IPS-20b (cell line): ENCODE data around the gene ADGRV1.

Experiments
- H3K27ac ChIP-seq: one replicate; pipeline ENCODE4 v1.5.1; 2013; ENCODE audit warnings: low read length
- H3K27me3 ChIP-seq: 2 replicates; pipeline ENCODE4 v1.6.1; 2013; ENCODE audit warnings: mild to moderate bottlenecking, low read length, inconsistent platforms; ENCODE audit not compliant: insufficient read depth
- H3K36me3 ChIP-seq: 2 replicates; pipeline ENCODE4 v1.6.1; 2013; ENCODE audit warnings: low read depth, mild to moderate bottlenecking, inconsistent platforms, low read length, moderate library complexity; ENCODE audit not compliant: insufficient read depth
- H3K4me1 ChIP-seq: 2 replicates; pipeline ENCODE4 v1.6.1; 2013; ENCODE audit warnings: mild to moderate bottlenecking, control low read depth, inconsistent platforms, low read length, moderate library complexity; ENCODE audit not compliant: insufficient read depth
- H3K4me3 ChIP-seq: 2 replicates; pipeline ENCODE4 v1.5.1; 2013; ENCODE audit warnings: mild to moderate bottlenecking, low read length, inconsistent platforms
- H3K9ac ChIP-seq: 2 replicates; pipeline ENCODE4 v1.6.1; 2013; ENCODE audit warnings: low read depth, mild to moderate bottlenecking, inconsistent platforms, low read length, moderate library complexity
- H3K9me3 ChIP-seq: 2 replicates; pipeline ENCODE4 v1.6.1; 2013; ENCODE audit warnings: mild to moderate bottlenecking, low read depth, low read length, inconsistent platforms; ENCODE audit not compliant: insufficient read depth

The ADGRV1 gene

DNA sequence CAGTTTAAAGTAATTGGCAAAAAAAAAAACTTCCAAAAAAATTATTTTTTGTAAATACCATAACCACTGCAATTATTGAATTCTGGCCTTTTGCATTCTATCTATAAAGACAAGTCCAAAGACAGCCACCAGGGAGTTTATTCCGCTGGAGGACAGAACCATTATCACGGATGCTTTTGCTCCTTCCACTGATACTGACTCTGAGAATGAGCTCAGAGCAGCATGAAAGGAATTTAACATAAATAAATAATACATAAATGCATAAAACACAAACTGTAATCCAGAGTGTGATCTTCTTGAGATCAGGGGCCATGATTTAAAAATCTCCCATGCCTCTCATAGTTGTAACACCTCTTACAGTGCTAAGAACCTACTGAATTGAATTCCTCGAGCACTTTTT is 559.8 kb downstream of the ADGRV1 start:
- Histone ChIP-seq H3K27me3 (no peaks in the 10 kb centered on the region), H3K9ac (no peak overlapping the region), H3K4me1 (no peaks in the 10 kb centered on the region), H3K36me3 (0 out of 2 replicates have a peak, but pooled peaks cover 6% of the 10 kb centered on the region), H3K9me3 (no peaks in the 10 kb centered on the region), H3K27ac (no peak overlapping the region), H3K4me3 (no peak overlapping the region)

DNA sequence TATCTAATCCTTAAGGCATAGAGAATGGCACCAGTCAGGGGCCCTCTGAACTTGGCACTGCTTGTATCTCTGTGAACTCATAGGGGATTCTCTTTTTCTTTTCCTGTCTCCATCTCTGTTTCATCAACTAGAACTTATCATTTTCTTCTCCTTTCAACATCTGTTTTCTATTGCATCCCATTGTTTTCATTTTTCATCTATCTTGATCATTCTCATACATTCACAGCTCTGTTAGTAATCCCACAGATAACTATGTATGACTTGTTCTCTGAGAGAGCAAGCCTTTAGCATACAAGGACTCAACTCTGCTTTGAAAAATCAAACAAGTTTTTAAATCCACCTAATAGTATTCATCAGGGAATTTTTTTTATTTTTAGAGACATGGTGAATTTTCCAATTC is 560.2 kb downstream of the ADGRV1 start:
- Histone ChIP-seq H3K27ac (no peak overlapping the region), H3K9ac (no peak overlapping the region), H3K4me3 (no peak overlapping the region), H3K9me3 (no peaks in the 10 kb centered on the region), H3K4me1 (no peaks in the 10 kb centered on the region), H3K27me3 (no peaks in the 10 kb centered on the region), H3K36me3 (0 out of 2 replicates have a peak, but pooled peaks cover 6% of the 10 kb centered on the region)

DNA sequence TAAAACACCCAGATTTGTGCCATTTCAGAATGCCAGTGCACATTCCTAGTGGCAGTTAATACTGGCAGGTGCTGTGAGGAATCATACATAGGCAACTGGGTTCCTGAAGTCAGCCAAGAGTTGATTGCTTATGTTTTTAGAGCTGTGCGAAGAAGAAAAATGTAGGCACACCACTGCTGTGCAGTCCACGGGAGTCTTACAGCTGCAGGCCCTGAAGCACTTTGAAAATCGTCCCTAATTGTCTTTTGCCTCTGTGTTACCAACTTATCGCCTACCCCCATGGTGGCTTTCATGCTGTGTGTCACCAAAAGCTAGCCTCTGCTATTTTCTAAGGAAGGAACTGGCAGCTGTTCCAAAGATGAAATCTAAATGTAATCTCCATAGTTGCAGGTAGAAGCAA is 560.6 kb downstream of the ADGRV1 start:
- no peak overlapping the region for H3K27ac ChIP-seq
- no peak overlapping the region for H3K4me3 ChIP-seq
- no peaks in the 10 kb centered on the region for H3K4me1 ChIP-seq
- H3K27me3 ChIP-seq, result no peaks in the 10 kb centered on the region
- H3K9ac ChIP-seq, result no peak overlapping the region
- no peaks in the 10 kb centered on the region for H3K9me3 ChIP-seq
- 0 out of 2 replicates have a peak, but pooled peaks cover 6% of the 10 kb centered on the region for H3K36me3 ChIP-seq

DNA sequence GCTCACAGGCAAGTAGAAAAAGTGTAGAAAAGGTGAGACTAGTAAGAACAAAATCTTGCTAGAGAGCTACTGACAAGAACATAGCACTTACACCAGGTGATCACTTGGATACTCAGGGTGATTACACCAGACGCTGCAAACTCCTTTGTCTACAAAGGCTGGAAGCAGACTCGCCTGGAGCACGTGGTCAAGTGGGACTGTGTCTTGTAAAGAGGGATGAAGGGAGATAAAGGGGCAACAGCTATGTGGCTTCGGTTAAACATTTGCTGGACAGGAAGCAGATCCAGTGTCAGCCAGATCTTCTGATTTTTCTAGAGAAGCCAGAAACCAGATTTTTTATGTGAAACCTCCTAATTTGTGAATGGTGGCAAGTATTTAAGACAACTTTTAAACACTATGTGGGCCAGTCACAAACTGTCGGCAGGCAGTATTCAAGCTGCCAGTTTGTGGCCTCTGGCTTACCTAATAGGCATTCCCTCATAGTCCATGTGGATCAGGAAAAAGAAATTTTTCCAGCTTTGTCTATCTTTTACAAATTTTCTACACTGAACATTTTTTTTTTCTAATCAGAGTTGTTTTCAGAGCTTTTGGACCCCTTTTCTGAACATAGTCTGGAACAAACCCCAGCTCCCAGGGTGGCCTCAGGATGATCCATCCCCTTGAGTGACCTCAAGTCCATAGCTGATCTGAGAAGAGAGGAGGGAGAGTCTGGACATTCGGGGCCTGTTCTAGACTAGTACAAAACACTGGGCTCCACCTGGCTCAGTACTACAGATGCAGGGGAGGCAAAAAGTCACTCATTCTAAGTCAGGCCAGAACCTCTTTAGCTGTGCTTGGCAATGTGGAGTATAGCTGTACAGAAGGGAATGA is 561.6 kb downstream of the ADGRV1 start:
- no peak overlapping the region for H3K9ac ChIP-seq
- H3K27me3 ChIP-seq, result no peaks in the 10 kb centered on the region
- 0 out of 2 replicates have a peak, but pooled peaks cover 6% of the 10 kb centered on the region for H3K36me3 ChIP-seq
- no peak overlapping the region for H3K27ac ChIP-seq
- H3K9me3 ChIP-seq, result no peaks in the 10 kb centered on the region
- H3K4me1 ChIP-seq, result no peaks in the 10 kb centered on the region
- no peak overlapping the region for H3K4me3 ChIP-seq

DNA sequence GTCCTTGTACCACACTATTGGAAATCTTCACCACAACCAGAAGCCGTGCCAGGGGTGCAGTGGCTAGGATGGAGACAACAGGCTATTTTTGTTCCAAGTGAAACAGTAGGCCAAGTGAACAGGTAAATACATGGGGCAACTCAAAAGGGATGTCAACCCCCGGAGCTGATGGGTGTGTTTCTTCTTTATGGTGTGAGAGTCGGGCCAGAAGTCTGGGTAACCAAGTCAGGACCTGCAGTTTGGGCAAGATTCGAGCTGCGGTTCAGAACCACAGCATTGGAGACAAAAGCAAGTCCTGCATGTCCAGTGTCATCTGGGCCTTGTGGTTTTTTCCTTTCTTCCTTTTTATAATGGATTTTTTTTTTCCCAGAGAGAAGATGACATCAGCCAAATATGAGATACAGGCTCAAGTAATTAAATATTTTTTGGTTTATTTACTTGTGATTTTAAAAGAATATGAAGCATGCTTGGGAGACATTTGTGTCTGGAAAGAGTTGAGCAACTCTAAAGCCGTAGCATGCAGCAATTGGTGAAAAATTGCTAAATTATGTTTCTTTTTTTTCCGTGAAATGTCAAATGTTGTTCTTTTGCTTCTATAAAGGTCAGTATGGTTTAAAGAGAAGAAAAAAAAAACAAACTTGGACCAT is 562.9 kb downstream of the ADGRV1 start:
- no peak overlapping the region for H3K9ac ChIP-seq
- 0 out of 2 replicates have a peak, but pooled peaks cover 6% of the 10 kb centered on the region for H3K36me3 ChIP-seq
- no peak overlapping the region for H3K27ac ChIP-seq
- H3K27me3 ChIP-seq, result no peaks in the 10 kb centered on the region
- no peaks in the 10 kb centered on the region for H3K4me1 ChIP-seq
- no peaks in the 10 kb centered on the region for H3K9me3 ChIP-seq
- no peak overlapping the region for H3K4me3 ChIP-seq

DNA sequence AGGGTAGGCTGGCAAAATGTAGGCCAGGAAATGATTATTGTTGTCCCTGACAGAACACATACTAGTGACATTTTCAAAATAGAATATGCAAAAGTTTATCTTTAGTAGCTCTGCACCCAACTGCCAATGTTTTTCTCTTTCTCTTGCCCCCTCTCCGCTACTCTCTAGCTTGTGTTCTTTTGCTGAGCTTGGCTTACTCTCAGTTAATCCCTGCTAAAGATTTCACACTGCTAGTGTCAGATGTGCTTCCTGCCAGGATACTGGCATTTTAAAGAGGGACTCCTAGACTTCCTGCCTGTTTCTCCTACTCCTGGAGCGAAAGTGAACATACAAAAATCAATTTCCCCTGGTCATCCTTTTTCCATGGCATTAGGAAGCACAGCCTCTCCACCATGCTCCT is 564.1 kb downstream of the ADGRV1 start:
- Histone ChIP-seq H3K4me3 (no peak overlapping the region), H3K9me3 (no peaks in the 10 kb centered on the region), H3K36me3 (0 out of 2 replicates have a peak, but pooled peaks cover 6% of the 10 kb centered on the region), H3K27me3 (no peaks in the 10 kb centered on the region), H3K4me1 (no peaks in the 10 kb centered on the region), H3K9ac (no peak overlapping the region), H3K27ac (no peak overlapping the region)

DNA sequence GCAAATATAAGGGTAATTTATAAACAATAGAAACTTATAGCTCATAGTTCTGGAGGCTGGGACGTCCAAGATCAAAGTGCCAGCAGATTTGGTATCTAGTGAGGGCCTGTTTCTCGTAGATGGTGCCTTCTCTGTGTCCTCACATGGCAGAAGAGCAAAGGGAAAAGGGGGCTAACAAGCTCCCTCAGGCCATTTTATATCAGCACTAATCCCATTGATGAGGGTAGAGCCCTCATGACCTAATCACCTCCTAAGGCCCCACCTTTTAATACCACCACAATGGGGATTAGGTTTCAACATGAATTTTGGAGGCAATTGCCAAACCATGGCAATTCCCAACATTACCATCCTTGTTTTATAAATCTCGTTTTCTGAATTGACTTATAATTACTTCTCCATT is 564.7 kb downstream of the ADGRV1 start:
- no peaks in the 10 kb centered on the region for H3K9me3 ChIP-seq
- 0 out of 2 replicates have a peak, but pooled peaks cover 6% of the 10 kb centered on the region for H3K36me3 ChIP-seq
- H3K27ac ChIP-seq, result no peak overlapping the region
- no peaks in the 10 kb centered on the region for H3K27me3 ChIP-seq
- no peak overlapping the region for H3K9ac ChIP-seq
- no peak overlapping the region for H3K4me3 ChIP-seq
- H3K4me1 ChIP-seq, result no peaks in the 10 kb centered on the region

DNA sequence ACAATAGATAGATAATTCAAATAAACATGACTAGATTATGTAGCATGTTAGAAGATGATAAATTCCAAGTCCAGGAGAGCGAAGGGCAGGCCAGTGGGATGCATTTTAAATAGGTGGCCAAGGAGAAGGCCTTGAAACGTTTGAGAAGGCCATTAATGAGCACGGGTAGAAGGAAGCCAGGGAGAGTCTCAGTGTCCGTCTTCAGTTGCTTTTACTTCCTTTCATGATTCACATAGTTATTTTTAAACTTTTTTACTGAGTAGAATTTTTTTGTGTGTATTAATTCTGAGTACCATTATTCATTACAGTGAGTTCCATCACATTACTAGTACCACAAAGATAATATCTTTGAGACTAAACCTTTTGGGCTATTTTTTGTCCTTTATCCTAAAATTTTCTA is 565.3 kb downstream of the ADGRV1 start:
- no peak overlapping the region for H3K9ac ChIP-seq
- no peaks in the 10 kb centered on the region for H3K27me3 ChIP-seq
- H3K36me3 ChIP-seq, result 0 out of 2 replicates have a peak, but pooled peaks cover 6% of the 10 kb centered on the region
- no peaks in the 10 kb centered on the region for H3K9me3 ChIP-seq
- H3K4me1 ChIP-seq, result no peaks in the 10 kb centered on the region
- no peak overlapping the region for H3K4me3 ChIP-seq
- H3K27ac ChIP-seq, result no peak overlapping the region

DNA sequence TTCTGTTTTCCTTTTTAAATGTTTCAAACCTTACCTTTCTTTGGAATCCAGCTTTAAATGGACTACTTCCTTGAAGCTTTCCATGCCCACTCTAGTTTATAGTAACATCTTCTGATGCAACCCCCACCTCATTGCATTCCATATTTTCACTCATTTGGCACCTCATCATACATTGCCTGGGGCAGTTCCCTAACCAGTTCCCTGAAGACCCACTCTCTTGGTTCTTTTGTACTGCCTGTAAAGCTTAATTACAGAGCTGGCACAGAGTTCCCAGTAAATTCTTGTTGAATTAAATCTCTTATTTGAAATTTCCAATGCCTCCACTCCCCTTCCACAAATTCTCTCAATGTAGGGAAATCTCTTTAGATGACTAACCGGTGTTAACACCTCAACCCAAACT is 567.3 kb downstream of the ADGRV1 start:
- Histone ChIP-seq H3K9me3 (no peaks in the 10 kb centered on the region), H3K36me3 (no peaks in the 10 kb centered on the region), H3K27me3 (no peaks in the 10 kb centered on the region), H3K27ac (no peak overlapping the region), H3K4me1 (no peaks in the 10 kb centered on the region), H3K4me3 (no peak overlapping the region), H3K9ac (no peak overlapping the region)

DNA sequence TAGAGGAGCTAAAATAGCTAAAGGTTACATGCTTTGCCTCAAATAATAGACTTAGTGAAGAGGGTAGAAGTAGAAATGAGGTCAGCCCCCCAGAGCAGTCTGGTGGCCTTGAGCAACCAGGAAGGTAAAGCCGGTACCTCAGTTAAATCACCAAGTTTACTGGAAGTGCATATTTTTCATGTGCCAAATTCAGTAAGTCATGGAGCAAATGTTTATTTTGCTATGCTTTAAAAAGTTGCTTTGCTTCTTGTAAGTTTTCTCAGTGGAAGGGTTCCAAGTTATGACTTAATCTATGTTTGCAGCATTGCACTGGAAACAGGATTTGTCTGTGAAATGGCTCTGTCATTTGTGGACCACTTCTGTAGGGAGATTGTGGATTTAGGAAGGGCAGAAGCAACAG is 567.9 kb downstream of the ADGRV1 start:
- H3K27me3 ChIP-seq, result no peaks in the 10 kb centered on the region
- H3K9ac ChIP-seq, result no peak overlapping the region
- H3K36me3 ChIP-seq, result no peaks in the 10 kb centered on the region
- no peaks in the 10 kb centered on the region for H3K9me3 ChIP-seq
- H3K4me1 ChIP-seq, result no peaks in the 10 kb centered on the region
- no peak overlapping the region for H3K27ac ChIP-seq
- no peak overlapping the region for H3K4me3 ChIP-seq

DNA sequence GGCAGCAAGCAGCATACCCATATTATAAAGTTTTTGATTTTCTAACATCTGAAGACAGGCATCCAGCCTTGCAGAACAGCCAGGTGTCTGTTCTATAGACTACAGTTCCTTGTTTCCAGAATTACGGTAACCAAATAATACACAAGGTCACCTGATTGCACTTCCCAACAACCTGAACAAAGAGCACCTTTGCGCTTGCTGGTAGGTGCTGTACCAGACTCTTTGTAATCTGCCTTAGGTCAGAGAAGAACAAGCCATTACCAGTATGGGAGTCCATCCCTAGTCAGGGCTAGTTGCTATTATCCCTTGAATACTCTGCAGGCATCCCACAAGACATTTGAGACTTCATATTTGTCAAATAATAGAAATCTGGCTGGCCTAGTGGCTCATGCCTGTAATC is 568.3 kb downstream of the ADGRV1 start:
- H3K27me3 ChIP-seq, result no peaks in the 10 kb centered on the region
- no peak overlapping the region for H3K27ac ChIP-seq
- H3K9ac ChIP-seq, result no peak overlapping the region
- H3K9me3 ChIP-seq, result no peaks in the 10 kb centered on the region
- no peaks in the 10 kb centered on the region for H3K4me1 ChIP-seq
- H3K4me3 ChIP-seq, result no peak overlapping the region
- H3K36me3 ChIP-seq, result no peaks in the 10 kb centered on the region
